Forelimb muscle (tissue), 1 donor: ENCODE data around the gene RBM38. TPM values are rescaled to one million over a fixed set of nuclear protein-coding genes. Genes with fewer than 3 reads are reported as not detected.

ENCODE experiments used
- DNase-seq: peaks from one replicate; pipeline ENCODE4 v3.0.0-alpha.2; 2013; ENCODE audit warnings: low read depth
- polyA plus RNA-seq: library from polyadenylated mRNA; unstranded; fragments of 120-200 nt; gene quantifications from one replicate; pipeline ENCODE4 v1.2.1, GENCODE V29; 2013; ENCODE audit not compliant: insufficient read length

Gene RBM38
- polyA plus RNA-seq, 1 donor, result 61.8 TPM

- no peak for DNase-seq
These were observed 59.7 kb downstream of the RBM38 start for GRCh38 chr20:57450931-57451330.

- no peak for DNase-seq
These were observed 60.2 kb downstream of the RBM38 start for GRCh38 chr20:57451431-57451794.

GRCh38 chr20:57451795-57452661 is 60.8 kb downstream of the RBM38 start:
- no peak for DNase-seq

- DNase-seq, result no peak
These were observed 64.2 kb downstream of the RBM38 start for GRCh38 chr20:57455386-57455785.

GRCh38 chr20:57456116-57456515 is 64.9 kb downstream of the RBM38 start:
- DNase-seq, result no peak

DNA sequence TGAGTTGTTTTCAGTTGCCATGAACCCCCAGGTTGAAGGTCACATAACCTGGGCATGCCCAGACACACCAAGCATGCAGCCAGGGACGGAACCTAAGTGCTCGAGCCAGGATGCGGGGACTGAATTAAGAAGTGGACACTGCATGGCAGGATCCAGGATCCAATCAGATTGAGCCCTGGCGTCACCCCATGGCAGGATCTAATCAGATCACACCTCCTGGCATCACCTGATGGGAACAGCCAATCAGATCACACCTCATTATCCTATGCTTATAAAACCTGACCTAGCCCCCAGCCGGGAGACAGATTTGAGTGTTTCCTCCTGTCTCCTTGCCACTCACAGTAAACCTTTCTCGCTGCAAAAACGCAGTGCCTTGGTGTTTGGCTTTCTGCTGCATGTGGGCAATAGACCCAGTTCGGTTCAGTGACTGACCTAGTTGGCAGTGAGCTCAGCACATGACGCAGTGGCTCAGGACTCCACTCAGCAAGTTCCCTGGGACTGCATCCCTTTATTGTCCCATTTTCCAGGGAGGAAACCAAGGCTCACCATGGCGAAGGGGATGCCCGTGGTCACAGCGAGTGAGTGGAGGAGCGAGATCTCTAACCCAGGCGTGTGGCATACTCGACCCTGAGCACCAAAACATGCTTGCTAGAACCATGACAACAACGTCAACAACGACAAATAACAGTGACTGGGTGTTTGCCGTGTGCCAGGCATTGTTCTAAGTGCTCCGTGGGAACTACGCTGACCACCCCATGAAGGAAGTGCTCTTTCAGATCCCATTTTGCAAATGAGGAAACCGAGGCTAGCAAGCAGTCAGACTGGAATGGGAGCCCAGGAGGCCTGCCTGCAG is 66.3 kb downstream of the RBM38 start:
- no peak for DNase-seq

- no peak for DNase-seq
These were observed 67.4 kb downstream of the RBM38 start for GRCh38 chr20:57458400-57459160.

Other genes starting within 250 kb of the RBM38 start
- gene BMP7, start 124.8 kb upstream of the RBM38 start, polyA plus RNA-seq, result 3.4 TPM
- not detected for gene SPO11, start 61.6 kb upstream of the RBM38 start, polyA plus RNA-seq
- gene RAE1, start 40.1 kb upstream of the RBM38 start, polyA plus RNA-seq, result 22.9 TPM
- gene CTCFL, start 133.7 kb downstream of the RBM38 start, polyA plus RNA-seq, result 0.22 TPM
- 0.24 TPM for gene PCK1, start 169.7 kb downstream of the RBM38 start, polyA plus RNA-seq
- 0.33 TPM for gene ZBP1, start 229.0 kb downstream of the RBM38 start, polyA plus RNA-seq